GM18511 (cell line): ENCODE measurements around the gene GLS.
A peak's percentile ranks its signal among the peaks of the same experiment; 100 is the strongest.
"Not testable (repeated sequence)": the region's sequence is repeated elsewhere in the genome, so short reads cannot be mapped to it uniquely, and the experiment has no call there.

ENCODE experiments used
- ATAC-seq: cut with Tn5 transposase; IDR thresholded peaks from one replicate; pipeline ENCODE4 v1.9.1; 2021; ENCODE audit warnings: mild to moderate bottlenecking, moderate library complexity; ENCODE audit not compliant: unreplicated experiment

Gene GLS

DNA sequence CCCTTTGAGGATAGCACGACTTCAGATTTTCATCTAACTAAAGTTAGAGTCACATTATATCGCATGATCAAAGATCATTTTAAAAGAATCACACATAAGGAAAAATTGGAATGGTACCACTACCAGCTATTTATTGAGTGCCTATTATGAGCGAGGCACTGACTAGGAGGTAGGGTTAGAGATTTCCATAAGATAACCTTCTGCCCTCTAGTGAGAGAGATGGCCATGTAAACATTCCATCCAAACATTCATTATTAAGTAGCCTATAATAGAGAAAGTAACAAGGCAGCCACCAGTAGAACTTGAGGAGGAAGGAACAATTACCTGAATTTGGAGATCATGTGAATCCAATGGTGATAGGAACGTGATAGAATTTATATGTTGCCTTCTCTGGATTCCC is 25.4 kb upstream of the GLS start:
- no peak for ATAC-seq

DNA sequence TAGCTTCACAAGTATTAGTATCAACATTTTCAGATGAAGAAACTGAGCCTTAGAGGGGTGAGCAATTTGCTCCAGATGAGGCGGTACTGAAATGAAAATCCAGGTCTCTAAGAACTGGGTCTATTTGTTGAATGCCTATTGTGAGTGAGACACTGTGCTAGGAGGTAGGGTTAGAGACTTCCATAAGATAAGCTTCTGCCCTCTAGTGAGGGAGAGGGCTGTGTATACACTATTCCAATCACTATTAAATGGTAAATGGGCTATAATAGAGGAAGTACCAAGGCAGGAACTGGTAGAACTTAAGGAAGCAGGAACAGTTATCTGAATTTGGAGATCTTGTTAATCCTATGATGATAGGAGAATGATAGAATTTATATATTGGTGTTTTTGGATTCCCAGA is 23.6 kb upstream of the GLS start:
- ATAC-seq = no peak

DNA sequence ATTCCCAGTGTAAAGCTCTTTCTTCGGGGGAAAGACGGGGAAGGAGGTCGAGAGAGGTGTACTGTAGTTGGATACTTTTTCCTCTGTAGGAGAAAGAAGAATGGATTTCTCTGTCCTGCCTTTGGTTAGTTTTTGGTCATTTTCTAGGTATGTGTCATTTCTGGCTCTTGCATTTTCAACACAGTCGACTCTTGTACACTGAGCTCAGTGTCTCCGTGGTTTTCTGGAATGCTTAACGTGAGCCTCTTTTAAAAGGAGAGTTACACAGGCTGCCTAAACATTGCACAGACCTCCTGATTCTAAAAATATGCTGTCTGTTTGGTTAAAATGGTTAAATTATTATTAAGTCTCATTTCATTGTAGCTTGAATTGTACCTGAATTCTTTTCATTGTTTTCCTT is 21.8 kb upstream of the GLS start:
- ATAC-seq = no peak

DNA sequence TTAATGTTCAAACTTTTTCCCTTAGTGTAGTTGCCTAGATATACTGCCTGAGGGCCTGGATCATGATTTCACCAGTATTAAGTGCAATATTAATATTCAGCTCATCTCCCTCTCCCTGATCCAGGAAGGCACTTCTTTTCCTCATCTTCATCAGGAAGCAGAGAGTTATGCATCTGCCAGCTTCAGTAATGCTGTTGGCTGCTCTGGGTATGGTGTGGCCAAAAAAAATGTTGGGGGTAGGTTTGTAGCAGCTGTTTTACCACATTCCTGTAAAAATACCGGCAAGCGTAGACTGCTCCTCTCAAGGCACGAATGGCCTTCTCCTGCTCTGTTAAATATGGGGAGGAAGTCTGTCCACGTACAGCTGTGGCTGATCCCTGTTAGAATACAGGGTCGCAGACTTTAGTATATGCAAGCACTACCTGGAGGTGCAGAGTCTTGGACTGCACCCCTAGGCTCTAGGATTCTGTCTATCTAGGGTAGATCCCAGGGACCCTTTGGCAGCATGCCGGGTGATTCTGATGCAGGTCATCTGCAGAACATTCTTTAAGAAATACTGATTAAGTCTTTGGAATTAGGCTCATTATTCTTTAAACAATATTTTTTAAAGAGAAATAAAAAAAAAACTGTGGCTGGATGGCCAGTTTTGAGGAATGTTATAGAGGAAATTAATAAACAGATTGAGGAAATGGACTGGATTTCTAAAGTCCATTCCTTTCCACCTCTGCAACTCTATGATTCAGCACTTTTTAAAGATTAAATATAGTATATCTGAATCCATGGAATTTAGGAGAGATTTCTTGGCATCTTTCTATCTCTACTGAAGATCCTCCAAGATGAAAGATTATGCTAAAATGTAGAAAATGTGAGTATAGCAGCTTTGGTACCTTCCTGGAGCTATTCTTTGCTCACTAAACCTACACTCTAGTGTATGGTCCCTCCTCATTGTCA is 21.0 kb upstream of the GLS start:
- no peak for ATAC-seq

DNA sequence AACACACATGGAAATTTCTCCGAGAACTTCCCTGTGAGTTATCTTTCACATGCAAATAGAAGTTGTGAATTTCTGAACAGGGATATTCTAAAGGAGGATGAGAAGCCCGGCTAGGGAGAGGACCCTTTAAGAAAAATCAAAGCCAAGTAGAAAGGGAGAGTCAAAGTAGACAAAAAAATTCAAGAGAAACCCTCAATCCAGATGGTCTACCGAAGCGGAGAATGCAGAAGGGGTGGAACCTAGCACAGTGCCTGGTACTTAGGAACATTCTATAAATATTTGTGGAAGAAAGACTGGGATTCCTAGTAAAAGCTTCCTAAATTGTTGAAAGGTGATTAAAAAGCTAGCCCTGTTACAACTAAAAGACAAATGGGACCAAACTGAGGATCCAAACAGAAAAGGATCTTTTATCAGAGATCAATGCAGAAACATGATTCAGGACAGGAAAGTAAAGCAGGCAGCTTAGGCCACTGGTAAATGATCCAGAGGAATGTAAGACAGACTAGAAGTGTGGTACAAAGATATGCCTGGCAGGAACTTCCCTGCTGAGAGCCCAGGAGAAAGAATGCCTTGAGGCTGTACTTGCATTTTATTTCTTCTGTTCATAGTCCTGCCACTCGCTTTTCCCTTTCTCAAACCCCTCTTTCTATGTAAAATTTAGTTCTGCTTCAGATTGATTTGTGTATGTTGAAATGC is 19.5 kb upstream of the GLS start:
- no peak for ATAC-seq

DNA sequence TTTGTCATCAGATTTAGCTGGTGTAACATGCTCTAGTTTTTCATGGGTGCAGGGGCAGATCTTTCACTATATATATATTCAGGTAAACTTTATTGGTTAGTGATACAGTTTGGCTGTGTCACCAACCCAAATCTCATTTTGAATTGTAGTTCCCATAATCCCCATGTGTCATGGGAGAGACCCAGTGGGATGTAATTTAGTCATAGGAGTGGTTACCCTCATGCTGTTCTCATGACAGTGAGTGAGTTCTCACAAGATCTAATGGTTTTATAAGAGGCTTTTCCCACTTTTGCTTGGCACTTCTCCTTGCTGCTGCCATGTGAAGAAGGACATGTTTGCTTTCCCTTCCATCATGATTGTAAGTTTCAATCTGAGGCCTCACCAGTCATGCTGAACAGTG is 18.5 kb upstream of the GLS start:
- not testable (repeated sequence) for ATAC-seq

DNA sequence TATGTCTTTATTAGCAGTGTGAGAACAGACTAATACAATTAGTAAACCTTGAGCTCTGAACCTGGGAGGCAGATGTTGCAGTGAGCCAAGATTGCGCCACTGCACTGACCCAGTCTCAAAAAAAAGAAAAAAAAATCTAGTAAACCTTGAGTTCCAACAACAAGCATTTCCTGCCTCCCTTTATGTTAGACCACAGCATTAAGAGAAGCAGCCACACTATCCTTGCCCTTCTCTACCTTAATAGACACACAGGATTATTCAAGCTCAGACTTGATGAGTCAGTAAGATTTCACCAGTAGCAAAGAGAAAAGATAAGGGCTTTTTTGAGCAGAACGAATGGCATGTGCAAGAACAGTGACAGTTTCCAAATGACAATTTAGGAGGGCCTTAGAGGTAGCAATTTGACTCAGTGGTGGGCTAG is 18.0 kb upstream of the GLS start:
- ATAC-seq = no peak

DNA sequence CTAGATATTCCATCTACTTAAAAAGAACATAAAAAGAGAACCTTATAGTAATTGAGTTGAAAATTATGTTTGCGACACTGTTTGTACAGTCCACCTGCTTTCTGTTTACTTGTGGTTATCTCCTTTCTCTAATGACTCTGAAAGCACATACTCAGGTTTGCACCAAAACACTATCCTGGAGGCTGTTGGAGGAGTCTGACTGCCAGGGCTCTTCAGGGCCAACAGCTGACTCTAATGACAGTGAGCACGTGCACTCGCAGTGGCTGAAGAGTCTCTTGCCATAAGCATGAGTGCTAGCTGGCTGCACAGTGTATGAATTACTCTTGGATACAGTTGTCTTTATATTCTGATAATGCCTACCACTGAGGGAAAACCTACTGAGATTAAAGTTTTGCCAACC is 16.7 kb upstream of the GLS start:
- ATAC-seq = no peak

DNA sequence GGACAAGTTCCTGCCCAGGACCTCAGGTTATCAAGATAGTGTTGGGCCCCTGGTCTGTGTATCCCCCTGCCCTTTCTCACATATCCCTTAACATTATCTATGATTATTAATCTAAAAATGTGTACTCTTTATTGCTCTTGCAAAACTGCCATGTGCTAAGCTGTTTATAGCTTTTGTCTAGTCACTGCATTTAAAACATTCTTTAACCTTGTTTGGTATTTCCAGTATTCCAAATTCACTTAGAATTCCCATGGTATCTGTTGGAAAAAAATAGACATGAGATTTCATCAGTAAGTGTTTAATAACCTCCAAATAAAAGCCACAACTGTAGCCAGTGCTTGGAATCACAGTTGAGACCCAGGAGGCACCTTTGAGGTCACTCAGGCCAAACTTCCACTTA is 16.2 kb upstream of the GLS start:
- ATAC-seq = no peak

DNA sequence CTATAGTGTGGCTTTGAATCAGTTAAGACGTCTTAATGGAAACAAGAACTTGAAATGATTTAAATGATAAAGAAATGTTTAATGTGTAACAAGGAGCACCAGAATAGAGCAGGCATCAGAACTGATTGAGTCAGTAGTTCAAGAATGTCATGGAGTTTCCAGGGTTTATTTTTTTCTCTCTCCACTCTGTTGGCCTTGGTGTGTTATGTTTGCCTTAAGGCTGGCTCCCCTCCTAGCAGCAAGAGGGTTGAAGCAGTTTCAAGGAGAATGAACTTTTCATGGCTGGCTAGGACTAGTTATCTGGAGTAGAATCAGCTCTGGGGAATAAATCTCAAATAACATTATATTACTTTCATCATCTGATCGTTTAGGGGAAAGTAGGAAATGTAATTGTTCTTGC is 13.4 kb upstream of the GLS start:
- ATAC-seq = no peak

DNA sequence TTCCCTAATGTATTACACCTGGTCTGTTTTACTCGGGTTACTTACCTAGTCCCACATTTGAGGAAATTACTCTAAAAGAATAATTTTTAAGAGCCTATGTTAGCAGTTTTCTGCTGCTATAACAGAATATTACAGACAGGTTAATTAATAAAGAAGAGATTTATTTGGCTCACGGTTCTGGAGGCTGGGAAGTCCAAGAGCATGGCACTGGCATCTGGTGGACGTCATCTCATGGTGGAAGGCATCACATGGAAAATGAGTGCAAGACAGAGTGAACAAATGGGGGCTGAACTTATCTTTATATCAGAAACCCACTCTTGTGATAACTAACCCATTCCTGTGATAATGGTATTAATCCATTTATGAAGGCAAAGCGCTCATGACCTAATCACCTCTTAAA is 12.8 kb upstream of the GLS start:
- no peak for ATAC-seq

DNA sequence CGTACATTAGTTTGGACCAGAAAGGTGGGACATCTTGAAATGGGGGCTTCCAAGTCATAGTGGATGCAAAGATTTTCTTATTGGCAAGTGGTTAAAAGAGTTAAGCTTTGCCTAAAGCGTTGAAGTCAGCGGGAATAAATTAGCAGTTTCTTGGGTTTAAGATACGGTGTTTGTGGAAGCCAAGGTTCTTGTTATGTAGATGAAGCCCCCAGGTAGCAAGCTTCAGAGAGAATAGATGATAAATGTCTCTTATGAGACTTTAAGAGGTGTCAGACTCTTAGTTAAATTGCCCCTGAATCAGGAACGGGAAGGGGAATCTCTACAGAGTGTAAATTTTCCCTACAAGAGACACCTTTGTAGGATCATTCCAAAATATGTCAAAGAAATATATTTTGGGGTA is 10.9 kb upstream of the GLS start:
- no peak for ATAC-seq

DNA sequence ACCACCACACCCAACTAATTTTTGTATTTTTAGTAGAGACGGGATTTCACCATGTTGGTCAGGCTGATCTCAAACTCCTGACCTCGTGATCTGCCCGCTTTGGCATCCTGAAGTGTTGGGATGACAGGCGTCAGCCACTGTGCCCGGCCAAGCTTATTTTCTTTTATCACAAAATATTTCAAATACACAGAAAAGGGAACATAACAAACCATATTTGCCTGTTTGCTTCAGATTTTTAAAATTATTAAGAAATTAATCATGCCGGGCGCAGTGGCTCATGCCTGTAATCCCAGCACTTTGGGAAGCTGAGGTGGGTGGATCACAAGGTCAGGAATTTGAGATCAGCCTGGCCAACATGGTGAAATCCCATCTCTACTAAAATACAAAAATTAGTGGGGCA is 7.2 kb upstream of the GLS start:
- ATAC-seq = not testable (repeated sequence)

DNA sequence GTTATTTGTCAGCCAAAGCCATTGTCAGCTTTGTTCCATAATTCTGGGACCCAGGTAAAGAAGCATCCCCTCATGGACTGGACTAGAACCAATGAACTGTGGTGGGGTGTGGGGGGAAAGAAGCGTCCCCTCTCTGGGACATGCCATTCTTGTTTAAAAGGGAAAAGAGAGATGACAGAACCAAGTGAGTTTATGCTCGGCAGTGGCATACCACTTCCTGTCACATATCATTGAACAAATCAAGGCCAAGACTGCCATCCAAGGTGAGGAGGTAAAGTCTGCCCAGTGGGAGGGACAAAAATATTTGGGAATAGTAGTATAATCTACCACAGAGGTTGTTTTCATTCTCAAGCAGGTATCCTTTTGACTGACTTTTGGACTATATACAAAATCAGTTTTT is 4.7 kb upstream of the GLS start:
- no peak for ATAC-seq

DNA sequence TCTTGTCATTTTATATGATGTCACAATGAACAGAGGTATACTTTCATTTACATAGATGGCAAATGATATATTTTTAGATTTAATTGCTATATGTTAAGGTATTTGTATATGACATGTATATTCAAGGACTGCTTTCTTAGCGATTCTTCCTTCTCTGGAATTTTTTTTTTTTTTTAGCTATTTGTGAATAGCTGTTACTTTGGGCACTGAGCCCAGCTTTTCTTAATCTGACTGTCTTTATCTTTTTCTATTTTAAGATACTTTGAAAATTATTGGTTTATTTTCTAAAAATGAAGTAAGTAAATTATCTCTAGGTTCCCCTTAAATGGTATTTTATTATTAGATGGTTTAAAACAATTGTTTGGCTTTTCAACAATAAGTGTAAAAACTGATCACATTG is 4.0 kb upstream of the GLS start:
- no peak for ATAC-seq

DNA sequence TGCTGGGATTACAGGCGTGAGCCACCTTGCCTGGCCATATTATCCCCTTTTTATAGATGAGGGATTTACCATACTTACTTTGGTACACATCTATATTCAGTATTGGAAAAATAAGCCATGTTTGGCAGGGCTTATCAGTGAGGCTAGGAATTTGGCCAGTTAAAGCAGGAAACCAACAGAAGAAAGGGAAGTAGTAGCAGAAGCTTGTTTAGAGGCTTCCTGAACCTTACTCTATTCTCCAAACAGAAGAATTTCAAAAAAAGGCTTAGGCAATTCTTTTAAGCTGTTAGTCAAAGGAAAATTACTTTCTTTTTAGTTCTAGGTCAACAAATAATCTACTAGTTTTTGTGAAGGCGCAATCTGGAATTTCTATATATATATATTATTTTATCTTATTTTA is 3.2 kb upstream of the GLS start:
- ATAC-seq = no peak

DNA sequence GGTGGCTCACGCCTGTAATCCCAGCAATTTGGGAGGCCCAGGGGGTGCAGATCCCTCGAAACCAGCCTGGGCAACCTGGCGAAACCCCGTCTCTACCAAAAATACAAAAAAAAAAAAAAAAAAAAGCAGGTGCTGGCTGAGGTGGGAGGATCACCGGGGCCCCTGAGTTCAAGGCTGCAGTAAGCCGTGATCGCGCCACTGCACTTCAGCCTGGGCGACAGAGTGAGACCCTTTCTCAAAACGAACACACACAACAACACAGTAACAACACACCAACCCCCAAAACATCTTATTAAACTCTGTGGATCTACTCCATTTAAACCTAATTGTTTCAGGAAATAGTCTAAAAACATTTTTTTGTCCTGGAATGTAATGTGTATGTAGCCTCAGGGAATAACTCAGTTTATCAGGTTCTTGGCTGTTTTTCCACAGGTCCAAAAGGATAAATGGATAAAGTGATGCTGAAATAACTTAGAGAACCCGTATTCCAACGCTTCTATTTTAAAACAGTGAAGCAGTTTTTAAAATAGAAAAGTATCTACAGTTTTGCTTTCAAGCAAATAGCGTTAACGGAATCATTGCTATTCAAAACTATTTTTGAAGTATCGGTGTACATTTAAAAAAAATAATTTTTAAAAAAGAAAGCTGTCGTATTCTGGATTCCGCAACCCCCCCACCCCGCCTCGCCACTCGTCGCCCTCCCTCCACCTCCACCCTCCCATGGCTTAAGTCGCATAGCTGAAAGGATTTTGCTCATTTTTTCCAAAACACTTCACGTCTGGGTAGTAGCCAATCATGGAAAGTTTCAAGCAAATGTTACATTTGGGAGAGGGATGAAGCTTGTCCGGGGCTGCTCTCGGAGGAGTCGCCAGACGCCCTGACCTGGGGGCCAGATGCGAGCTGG is 895 bp upstream of the GLS start:
- ATAC-seq = peak; percentile 2

DNA sequence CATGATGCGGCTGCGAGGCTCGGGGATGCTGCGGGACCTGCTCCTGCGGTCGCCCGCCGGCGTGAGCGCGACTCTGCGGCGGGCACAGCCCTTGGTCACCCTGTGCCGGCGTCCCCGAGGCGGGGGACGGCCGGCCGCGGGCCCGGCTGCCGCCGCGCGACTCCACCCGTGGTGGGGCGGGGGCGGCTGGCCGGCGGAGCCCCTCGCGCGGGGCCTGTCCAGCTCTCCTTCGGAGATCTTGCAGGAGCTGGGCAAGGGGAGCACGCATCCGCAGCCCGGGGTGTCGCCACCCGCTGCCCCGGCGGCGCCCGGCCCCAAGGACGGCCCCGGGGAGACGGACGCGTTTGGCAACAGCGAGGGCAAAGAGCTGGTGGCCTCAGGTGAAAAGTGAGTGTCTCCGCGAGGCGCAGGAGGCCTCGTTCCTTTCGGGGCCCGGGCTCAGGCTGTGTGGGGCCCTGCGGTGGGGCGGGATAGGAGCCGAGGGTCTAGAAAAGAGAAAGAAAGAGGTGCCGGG is 520 bp downstream of the GLS start:
- ATAC-seq = no peak

DNA sequence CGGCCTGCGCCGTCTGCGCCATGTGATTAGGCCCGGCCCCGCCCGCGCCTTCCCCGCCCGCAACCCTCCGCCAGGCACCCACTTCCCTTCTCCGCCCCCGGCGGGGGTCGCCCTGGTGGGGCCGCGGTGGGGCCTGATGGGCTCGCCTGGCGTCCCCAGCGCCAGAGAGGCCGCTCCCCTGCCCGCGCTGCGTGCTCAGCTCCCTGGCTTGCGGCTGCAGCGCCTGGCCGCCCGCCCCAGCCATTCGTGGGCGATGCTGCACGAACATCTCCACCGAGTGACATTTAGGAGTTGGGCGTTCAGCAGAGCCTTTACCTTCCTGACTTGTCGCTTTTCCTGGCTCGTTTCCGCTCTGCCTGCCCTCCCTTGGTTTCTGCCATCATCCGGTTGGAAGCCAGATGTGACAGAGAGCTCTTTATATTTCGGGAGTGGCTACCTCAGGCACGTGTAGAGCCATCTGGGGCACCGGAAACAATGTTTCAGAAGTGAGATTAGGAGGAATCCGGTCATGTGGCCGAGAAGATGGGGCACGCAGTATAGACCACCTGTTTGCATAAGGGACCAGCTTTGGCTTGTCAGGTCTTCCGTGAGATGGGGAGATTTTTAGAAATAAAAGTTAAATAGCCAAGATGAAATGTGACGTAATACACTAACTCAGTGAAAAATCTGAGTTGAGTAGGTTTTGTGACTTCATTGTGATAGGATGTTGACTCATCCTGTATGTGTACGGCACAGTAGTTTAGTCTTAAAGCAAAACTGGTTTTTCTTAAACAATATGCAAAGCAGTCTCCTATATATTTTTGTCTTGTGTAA is 1.2 kb downstream of the GLS start:
- peak; percentile 59 for ATAC-seq

DNA sequence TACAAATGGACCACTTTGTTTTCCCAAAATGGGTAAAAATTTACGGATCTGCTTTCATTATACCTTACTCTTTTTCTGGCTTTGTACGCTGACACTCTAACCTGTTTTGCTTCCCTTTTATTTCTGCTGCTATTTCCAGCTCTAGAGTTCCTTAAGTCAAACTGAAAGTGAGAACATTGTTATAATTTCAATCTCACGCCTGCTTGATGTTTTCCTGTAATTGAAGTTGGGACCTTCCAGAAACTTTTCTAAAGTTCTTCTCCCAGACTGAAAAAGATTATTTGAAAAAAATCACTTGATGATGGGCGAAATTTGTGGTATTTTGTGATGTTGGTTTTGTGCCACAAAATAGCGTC is 1.8 kb downstream of the GLS start:
- peak; percentile 7 for ATAC-seq
